Mesenchymal stem cell (in vitro differentiated cells and primary cell): ENCODE data around the gene QKI.

Experiments
- DNase-seq: peaks from one replicate; pipeline ENCODE4 v3.0.0-alpha.2; 2013
- H2AFZ ChIP-seq: one replicate; pipeline ENCODE4 v1.6.1; 2013; ENCODE audit warnings: low read depth, mild to moderate bottlenecking, control low read depth, inconsistent platforms, low read length, moderate library complexity
- H2AK5ac ChIP-seq: 2 replicates; pipeline ENCODE4 v1.6.1; 2013; ENCODE audit warnings: low read length, moderate library complexity, mild to moderate bottlenecking, inconsistent platforms; ENCODE audit not compliant: severe bottlenecking
- H2BK120ac ChIP-seq: one replicate; pipeline ENCODE4 v1.6.1; 2013; ENCODE audit warnings: low read depth, mild to moderate bottlenecking, inconsistent platforms, low read length, moderate library complexity
- H2BK12ac ChIP-seq, 2 experiments: one replicate each; pipeline ENCODE4 v1.6.1; 2013; ENCODE audit warnings: inconsistent platforms in 2 of 2, low read length in 2 of 2, mild to moderate bottlenecking in 2 of 2, moderate library complexity in 2 of 2, control low read depth in 1 of 2
- H2BK15ac ChIP-seq: one replicate; pipeline ENCODE4 v1.6.1; 2013; ENCODE audit warnings: mild to moderate bottlenecking, low read depth, inconsistent platforms; ENCODE audit not compliant: poor library complexity, severe bottlenecking
- H2BK5ac ChIP-seq: 2 replicates; pipeline ENCODE4 v1.6.1; 2013; ENCODE audit warnings: low read depth, mild to moderate bottlenecking, low read length, control low read depth, inconsistent platforms; ENCODE audit not compliant: poor library complexity, severe bottlenecking
- H3K14ac ChIP-seq, 2 experiments: one replicate each; pipeline ENCODE4 v1.6.1; 2013; ENCODE audit warnings: inconsistent platforms in 2 of 2, low read length in 2 of 2, control low read depth in 1 of 2, mild to moderate bottlenecking in 1 of 2, moderate library complexity in 1 of 2
- H3K18ac ChIP-seq, 2 experiments: one replicate each; pipeline ENCODE4 v1.6.1; 2013; ENCODE audit warnings: inconsistent platforms in 2 of 2, low read length in 2 of 2, control low read depth in 1 of 2, low read depth in 1 of 2, mild to moderate bottlenecking in 1 of 2
- H3K23ac ChIP-seq, 2 experiments: one replicate each; pipeline ENCODE4 v1.6.1; 2013; ENCODE audit warnings: inconsistent platforms in 2 of 2, low read length in 2 of 2, mild to moderate bottlenecking in 2 of 2, moderate library complexity in 2 of 2, control low read depth in 1 of 2
- H3K27ac ChIP-seq: 2 replicates; pipeline ENCODE4 v1.5.1; 2013; ENCODE audit warnings: mild to moderate bottlenecking, moderate library complexity, low read length, control low read depth, inconsistent platforms; ENCODE audit not compliant: poor library complexity, severe bottlenecking
- H3K27me3 ChIP-seq, 2 experiments: 2 replicates each; pipeline versions ENCODE4 v1.6.1 to v1.7.0; 2013; ENCODE audit warnings: low read length in 2 of 2, mild to moderate bottlenecking in 2 of 2, moderate library complexity in 2 of 2, control low read depth in 1 of 2, inconsistent platforms in 1 of 2; ENCODE audit not compliant: control insufficient read depth in 1 of 2, insufficient read depth in 1 of 2
- H3K36me3 ChIP-seq, 2 experiments: 2 replicates each; pipeline versions ENCODE4 v1.6.1 to v1.7.0; 2013; ENCODE audit warnings: low read length in 2 of 2, control low read depth in 1 of 2, inconsistent platforms in 1 of 2, low read depth in 1 of 2, mild to moderate bottlenecking in 1 of 2; ENCODE audit not compliant: insufficient read depth in 2 of 2, control insufficient read depth in 1 of 2
- H3K4ac ChIP-seq, 2 experiments: one replicate each; pipeline ENCODE4 v1.6.1; 2013; ENCODE audit warnings: inconsistent platforms in 2 of 2, low read length in 2 of 2, mild to moderate bottlenecking in 2 of 2, moderate library complexity in 2 of 2, control low read depth in 1 of 2, low read depth in 1 of 2
- H3K4me1 ChIP-seq: 2 replicates; pipeline ENCODE4 v1.6.1; 2013; ENCODE audit warnings: low read depth, low read length, control low read depth; ENCODE audit not compliant: control insufficient read depth, insufficient read depth
- H3K4me2 ChIP-seq: 2 replicates; pipeline ENCODE4 v1.6.1; 2013; ENCODE audit warnings: low read length, mild to moderate bottlenecking, inconsistent platforms; ENCODE audit not compliant: poor library complexity, severe bottlenecking
- H3K4me3 ChIP-seq, 2 experiments: 2 replicates each; pipeline versions ENCODE4 v1.5.1 to v1.7.0; 2013; ENCODE audit warnings: low read length in 2 of 2, mild to moderate bottlenecking in 2 of 2, control low read depth in 1 of 2, low read depth in 1 of 2; ENCODE audit not compliant: insufficient read depth in 1 of 2
- H3K79me1 ChIP-seq: replicated peaks from 2 replicates; pipeline ENCODE4 v1.6.1; 2013; ENCODE audit warnings: mild to moderate bottlenecking, control low read depth, low read length, inconsistent platforms; ENCODE audit not compliant: poor library complexity, severe bottlenecking
- H3K9ac ChIP-seq: 2 replicates; pipeline ENCODE4 v1.7.0; 2013; ENCODE audit warnings: mild to moderate bottlenecking, low read length, moderate library complexity
- H3K9me3 ChIP-seq: 2 replicates; pipeline ENCODE4 v1.7.0; 2013; ENCODE audit warnings: mild to moderate bottlenecking, low read length; ENCODE audit not compliant: control insufficient read depth
- H4K8ac ChIP-seq: one replicate; pipeline ENCODE4 v1.6.1; 2013; ENCODE audit warnings: inconsistent platforms, mild to moderate bottlenecking, low read length, moderate library complexity
- H4K91ac ChIP-seq: one replicate; pipeline ENCODE4 v1.6.1; 2013; ENCODE audit warnings: mild to moderate bottlenecking, low read length, inconsistent platforms
- WGBS: methylation state at CpG from one replicate; pipeline ENCODE4 v1.1.7; 2013; ENCODE audit warnings: mixed read lengths; 5-methylcytosine and 5-hydroxymethylcytosine counted together

The QKI gene

GRCh38 chr6:163375361-163375760 is 39.2 kb upstream of the QKI start:
- Histone ChIP-seq H2BK15ac (no peak overlapping the region), H4K91ac (no peak overlapping the region), H3K79me1 (no peaks in the 10 kb centered on the region), H3K4me2 (no peak overlapping the region), H2AK5ac (no peak overlapping the region), H2BK12ac (no peak overlapping the region), H3K14ac (no peak overlapping the region), H4K8ac (no peak overlapping the region), H3K4me1 (no peaks in the 10 kb centered on the region), H3K4ac (no peak overlapping the region), H3K23ac (no peak overlapping the region), H3K27me3 (no peaks in the 10 kb centered on the region), H3K36me3 (no peaks in the 10 kb centered on the region), H3K27ac (no peak overlapping the region), H2BK120ac (no peak overlapping the region), H3K9ac (no peak overlapping the region), H3K18ac (no peak overlapping the region), H3K9me3 (no peaks in the 10 kb centered on the region), H2AFZ (no peak overlapping the region), H3K4me3 (no peak overlapping the region), H2BK5ac (no peak overlapping the region)
- DNase-seq = no peak
- WGBS = 96% methylated on average over 10 of the region's 10 CpGs

- DNase-seq = no peak
- Histone ChIP-seq H2BK12ac (no peak overlapping the region), H2BK5ac (no peak overlapping the region), H3K79me1 (no peaks in the 10 kb centered on the region), H3K23ac (no peak overlapping the region), H2BK120ac (no peak overlapping the region), H3K18ac (no peak overlapping the region), H3K4me1 (no peaks in the 10 kb centered on the region), H3K9ac (no peak overlapping the region), H4K91ac (no peak overlapping the region), H2AFZ (no peak overlapping the region), H3K4ac (no peak overlapping the region), H3K4me3 (no peak overlapping the region), H3K27me3 (no peaks in the 10 kb centered on the region), H4K8ac (no peak overlapping the region), H3K4me2 (no peak overlapping the region), H3K27ac (no peak overlapping the region), H3K14ac (no peak overlapping the region), H2AK5ac (no peak overlapping the region), H2BK15ac (no peak overlapping the region), H3K9me3 (no peaks in the 10 kb centered on the region), H3K36me3 (no peaks in the 10 kb centered on the region)
- WGBS = over 99% methylated on average over 7 of the region's 7 CpGs
These were observed 38.3 kb upstream of the QKI start for GRCh38 chr6:163376187-163376586.

- Histone ChIP-seq H2BK15ac (no peak overlapping the region), H3K36me3 (no peaks in the 10 kb centered on the region), H3K4me1 (no peaks in the 10 kb centered on the region), H3K27me3 (no peaks in the 10 kb centered on the region), H3K18ac (no peak overlapping the region), H2BK12ac (no peak overlapping the region), H2AK5ac (no peak overlapping the region), H3K27ac (no peak overlapping the region), H2AFZ (no peak overlapping the region), H4K91ac (no peak overlapping the region), H3K9me3 (no peaks in the 10 kb centered on the region), H3K4ac (no peak overlapping the region), H4K8ac (no peak overlapping the region), H2BK5ac (no peak overlapping the region), H3K4me3 (no peak overlapping the region), H2BK120ac (no peak overlapping the region), H3K14ac (no peak overlapping the region), H3K79me1 (no peaks in the 10 kb centered on the region), H3K23ac (no peak overlapping the region), H3K9ac (no peak overlapping the region), H3K4me2 (no peak overlapping the region)
- WGBS = 93% methylated on average over 10 of the region's 10 CpGs
- no peak for DNase-seq
These were observed 37.0 kb upstream of the QKI start for GRCh38 chr6:163377561-163377960.

GRCh38 chr6:163380216-163380615 is 34.3 kb upstream of the QKI start:
- Histone ChIP-seq H3K9me3 (no peaks in the 10 kb centered on the region), H3K4me3 (no peak overlapping the region), H2BK120ac (no peak overlapping the region), H3K27me3 (no peaks in the 10 kb centered on the region), H2AK5ac (no peak overlapping the region), H3K14ac (no peak overlapping the region), H3K27ac (no peak overlapping the region), H2BK15ac (no peak overlapping the region), H4K8ac (no peak overlapping the region), H3K4me2 (no peak overlapping the region), H3K18ac (no peak overlapping the region), H3K79me1 (no peaks in the 10 kb centered on the region), H3K4me1 (no peaks in the 10 kb centered on the region), H2AFZ (no peak overlapping the region), H4K91ac (no peak overlapping the region), H3K4ac (no peak overlapping the region), H2BK12ac (no peak overlapping the region), H3K23ac (no peak overlapping the region), H3K9ac (no peak overlapping the region), H2BK5ac (no peak overlapping the region), H3K36me3 (no peaks in the 10 kb centered on the region)
- DNase-seq = no peak
- WGBS = 98% methylated on average over 5 of the region's 7 CpGs
